Muscle layer of duodenum (tissue), 2 donors: ENCODE data around the gene SPOCK1.
"Not testable (repeated sequence)": the region's sequence is repeated elsewhere in the genome, so short reads cannot be mapped to it uniquely, and the experiment has no call there.

Experiments
- H3K27ac ChIP-seq: one replicate; pipeline ENCODE4 v1.7.0; 2013; ENCODE audit warnings: mild to moderate bottlenecking, low read length
- H3K27me3 ChIP-seq: one replicate; pipeline ENCODE4 v1.7.0; 2013; ENCODE audit warnings: low read depth, mild to moderate bottlenecking, control low read depth, low read length
- H3K36me3 ChIP-seq, 2 donors: one replicate each; pipeline ENCODE4 v1.7.0; 2013; ENCODE audit warnings: low read length in 2 of 2, control low read depth in 1 of 2, mild to moderate bottlenecking in 1 of 2; ENCODE audit not compliant: insufficient read depth in 2 of 2, control insufficient read depth in 1 of 2
- H3K4me1 ChIP-seq, 2 donors: one replicate each; pipeline ENCODE4 v1.7.0; 2013; ENCODE audit warnings: low read length in 2 of 2, mild to moderate bottlenecking in 2 of 2, control low read depth in 1 of 2, moderate library complexity in 1 of 2; ENCODE audit not compliant: insufficient read depth in 2 of 2, control insufficient read depth in 1 of 2
- H3K4me3 ChIP-seq, 2 donors: one replicate each; pipeline ENCODE4 v1.7.0; 2013; ENCODE audit warnings: low read length in 2 of 2, low read depth in 1 of 2, mild to moderate bottlenecking in 1 of 2
- H3K9me3 ChIP-seq, 2 donors: one replicate each; pipeline ENCODE4 v1.7.0; 2013; ENCODE audit warnings: low read length in 2 of 2, control low read depth in 1 of 2, mild to moderate bottlenecking in 1 of 2; ENCODE audit not compliant: control insufficient read depth in 1 of 2
- donor health status: healthy.

SPOCK1 gene

DNA sequence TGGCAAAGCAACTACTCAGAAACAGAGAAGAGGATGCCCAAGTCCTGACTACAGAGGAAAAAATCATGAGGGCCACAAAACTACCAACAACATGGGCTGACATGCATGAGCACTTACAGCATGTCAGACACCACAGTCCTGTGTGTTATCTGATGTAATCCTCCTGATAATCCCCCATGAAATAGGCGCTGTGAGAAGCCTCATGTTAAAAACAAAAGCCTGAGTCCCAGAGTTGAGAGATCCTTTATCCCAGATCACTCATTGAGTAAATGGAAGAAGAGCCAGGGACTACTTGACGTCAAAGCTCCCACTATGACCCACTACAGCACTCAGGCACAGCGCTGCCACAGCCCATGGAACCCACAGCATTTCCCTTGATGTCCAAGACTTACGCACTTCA lies 7.2 kb upstream of the SPOCK1 start:
- H3K9me3 ChIP-seq = no peaks in the 10 kb centered on the region
- H3K4me3 ChIP-seq = no peak overlapping the region
- no peaks in the 10 kb centered on the region for H3K36me3 ChIP-seq
- no peak overlapping the region for H3K27ac ChIP-seq
- no peaks in the 10 kb centered on the region for H3K4me1 ChIP-seq
- peaks cover 5% of the 10 kb centered on the region for H3K27me3 ChIP-seq

DNA sequence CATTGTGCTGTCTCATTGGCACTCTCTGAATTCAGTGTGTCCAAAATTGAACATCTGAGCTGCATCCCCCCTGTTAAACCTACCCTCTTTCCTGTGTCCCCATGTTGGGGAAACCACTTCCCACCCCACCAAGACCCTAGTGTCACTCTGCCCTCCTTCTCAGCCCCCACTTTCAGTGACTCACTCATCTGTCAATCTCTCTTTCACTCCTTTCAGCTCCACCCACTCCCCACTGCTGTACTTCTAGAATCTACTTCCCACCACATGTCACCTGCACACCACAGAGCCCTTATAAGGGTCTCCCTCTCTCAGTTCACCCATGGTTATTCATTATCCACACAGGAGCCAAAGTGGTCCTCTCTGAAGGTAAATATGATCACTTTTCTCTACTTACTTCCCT lies 5.8 kb upstream of the SPOCK1 start:
- no peak overlapping the region for H3K27ac ChIP-seq
- H3K4me1 ChIP-seq = no peaks in the 10 kb centered on the region
- H3K27me3 ChIP-seq = peaks cover 5% of the 10 kb centered on the region
- H3K9me3 ChIP-seq = no peaks in the 10 kb centered on the region
- no peak overlapping the region for H3K4me3 ChIP-seq
- no peaks in the 10 kb centered on the region for H3K36me3 ChIP-seq

DNA sequence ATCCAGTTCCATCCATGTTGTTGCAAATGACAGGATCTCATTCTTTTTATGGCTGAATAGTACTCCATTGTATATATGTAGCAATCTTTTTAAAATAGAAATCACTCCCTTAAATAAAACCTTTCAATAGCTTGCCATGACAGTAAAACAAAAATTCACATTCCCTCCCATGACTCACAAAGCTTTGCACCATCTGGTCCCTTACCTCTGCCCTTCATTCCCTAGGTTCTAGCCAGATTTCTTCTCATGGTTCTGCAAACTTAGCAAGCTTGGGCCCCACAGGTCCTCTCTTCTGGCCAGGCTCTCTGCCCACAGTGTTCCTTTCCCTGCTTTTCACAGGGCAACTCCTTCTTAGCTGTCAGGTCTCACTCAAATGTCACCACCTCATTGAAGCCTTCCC lies 4.3 kb upstream of the SPOCK1 start:
- peaks cover 0 to 4% of the 10 kb centered on the region in 2 donors for H3K4me1 ChIP-seq
- H3K4me3 ChIP-seq = no peak overlapping the region
- peaks cover 5% of the 10 kb centered on the region for H3K27me3 ChIP-seq
- no peak overlapping the region for H3K27ac ChIP-seq
- H3K9me3 ChIP-seq = no peaks in the 10 kb centered on the region
- H3K36me3 ChIP-seq = no peaks in the 10 kb centered on the region

DNA sequence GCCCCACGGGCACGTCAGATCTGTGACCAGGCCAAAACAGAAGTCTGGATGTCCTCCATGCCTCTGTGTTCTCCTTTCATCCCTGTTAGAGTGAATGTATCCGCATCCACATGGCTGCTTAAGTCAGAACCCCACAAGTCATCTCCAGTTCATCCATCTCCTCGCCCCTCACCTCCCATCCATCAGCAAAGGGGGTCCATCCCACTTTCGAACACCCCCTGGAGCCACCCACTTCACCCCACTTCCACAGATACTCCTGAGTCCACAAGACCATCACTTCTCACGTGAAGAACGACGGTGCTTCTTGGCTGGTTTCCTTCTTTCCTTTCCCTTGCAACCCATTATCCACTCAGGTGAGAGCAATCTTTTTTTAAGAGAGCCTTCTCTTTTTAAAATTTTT lies 3.5 kb upstream of the SPOCK1 start:
- peaks cover 11% of the 10 kb centered on the region for H3K27me3 ChIP-seq
- H3K4me3 ChIP-seq = no peak overlapping the region
- no peak overlapping the region for H3K27ac ChIP-seq
- H3K9me3 ChIP-seq = no peaks in the 10 kb centered on the region
- H3K36me3 ChIP-seq = no peaks in the 10 kb centered on the region
- peaks cover 0 to 4% of the 10 kb centered on the region in 2 donors for H3K4me1 ChIP-seq

DNA sequence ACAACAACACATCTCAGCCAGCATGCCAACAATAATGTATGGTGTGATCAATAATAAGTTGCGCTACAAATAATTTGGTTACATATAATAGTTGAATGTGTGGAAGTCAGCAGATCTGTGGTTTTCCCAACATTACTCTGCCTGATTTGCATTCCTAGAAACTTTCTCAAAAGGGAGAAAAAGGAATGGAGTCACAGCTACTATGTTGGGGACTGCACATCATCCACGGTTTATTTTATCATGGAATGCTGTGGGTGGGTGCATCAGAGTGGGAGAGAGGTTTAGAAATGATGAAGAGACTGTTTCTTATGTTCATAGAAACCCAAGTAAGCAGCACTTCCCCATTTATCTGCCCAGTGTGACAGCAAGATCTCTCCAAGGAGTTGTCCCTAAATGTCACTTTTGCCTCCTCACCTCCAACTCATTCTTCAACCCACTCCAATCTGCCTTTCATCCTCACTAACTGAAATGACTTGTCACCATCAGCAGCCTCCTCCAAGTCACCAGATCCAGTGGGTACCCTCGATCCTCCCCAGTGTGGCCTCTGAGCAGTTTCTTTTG lies 2.8 kb upstream of the SPOCK1 start:
- Histone ChIP-seq H3K4me3 (no peak overlapping the region), H3K27ac (no peak overlapping the region), H3K9me3 (no peaks in the 10 kb centered on the region), H3K36me3 (no peaks in the 10 kb centered on the region), H3K4me1 (peaks cover 0 to 4% of the 10 kb centered on the region in 2 donors), H3K27me3 (peaks cover 15% of the 10 kb centered on the region)

DNA sequence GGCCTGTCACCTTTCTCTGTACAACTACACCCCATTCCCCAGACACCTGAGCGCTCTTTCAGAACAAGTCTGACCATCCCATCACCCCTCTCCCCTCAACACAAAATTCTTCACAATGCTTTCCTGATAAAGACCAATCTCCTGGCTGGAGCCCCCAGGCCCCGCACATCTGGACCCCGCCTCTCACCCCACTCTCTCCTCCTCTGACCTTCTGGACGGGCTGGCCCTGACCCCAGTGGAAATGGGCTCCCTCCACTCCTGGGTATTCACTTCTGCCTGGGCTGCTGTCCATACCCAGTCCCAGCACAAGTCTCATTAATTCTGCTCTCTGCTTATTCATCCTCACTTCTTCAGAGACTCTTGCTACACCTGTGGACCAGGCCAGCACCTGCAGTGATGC lies 2.1 kb upstream of the SPOCK1 start:
- Histone ChIP-seq H3K4me3 (no peak overlapping the region), H3K9me3 (no peaks in the 10 kb centered on the region), H3K36me3 (no peaks in the 10 kb centered on the region)

DNA sequence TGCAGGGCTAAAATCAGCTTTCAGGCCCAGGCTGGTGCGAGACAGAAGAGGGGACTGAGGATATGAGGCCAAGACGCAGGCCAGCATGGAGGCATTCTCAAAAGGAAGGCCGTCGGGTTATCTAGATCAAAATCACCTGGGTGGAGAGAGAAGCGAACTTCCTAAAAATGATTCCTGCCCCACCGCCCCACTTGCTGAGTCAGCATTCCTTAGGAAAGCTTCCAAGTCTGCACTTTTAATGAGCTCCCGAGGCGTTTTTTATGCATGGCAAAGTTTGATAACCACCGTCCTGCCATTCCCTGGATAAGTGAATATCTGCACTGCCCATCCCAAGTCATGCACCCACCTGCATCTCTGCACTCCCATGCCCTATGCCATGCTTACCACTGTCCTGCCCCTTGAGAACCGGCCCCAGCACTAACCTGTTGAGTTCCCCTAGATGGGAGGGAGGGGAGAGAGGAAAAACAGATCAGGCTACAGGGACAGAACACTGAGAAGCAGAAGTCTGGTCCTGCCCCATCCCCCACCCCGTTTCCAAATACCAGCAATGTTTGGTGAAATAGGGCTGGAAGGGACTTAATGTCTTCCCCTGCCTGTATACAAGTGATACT lies 1.6 kb upstream of the SPOCK1 start:
- Histone ChIP-seq H3K27ac (no peak overlapping the region), H3K27me3 (peaks cover 15% of the 10 kb centered on the region), H3K36me3 (no peaks in the 10 kb centered on the region), H3K4me3 (no peak overlapping the region), H3K9me3 (no peaks in the 10 kb centered on the region), H3K4me1 (peaks cover 0 to 4% of the 10 kb centered on the region in 2 donors)

More for the DNA sequence above, 2.1 kb upstream of the SPOCK1 start:
- peaks cover 15% of the 10 kb centered on the region for H3K27me3 ChIP-seq
- H3K27ac ChIP-seq = no peak overlapping the region
- peaks cover 0 to 4% of the 10 kb centered on the region in 2 donors for H3K4me1 ChIP-seq

DNA sequence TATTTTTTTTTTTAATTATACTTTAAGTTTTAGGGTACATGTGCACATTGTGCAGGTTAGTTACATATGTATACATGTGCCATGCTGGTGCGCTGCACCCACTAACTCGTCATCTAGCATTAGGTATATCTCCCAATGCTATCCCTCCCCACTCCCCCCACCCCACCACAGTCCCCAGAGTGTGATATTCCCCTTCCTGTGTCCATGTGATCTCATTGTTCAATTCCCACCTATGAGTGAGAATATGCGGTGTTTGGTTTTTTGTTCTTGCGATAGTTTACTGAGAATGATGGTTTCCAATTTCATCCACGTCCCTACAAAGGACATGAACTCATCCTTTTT lies 351 bp upstream of the SPOCK1 start:
- H3K27ac ChIP-seq, H3K4me3 ChIP-seq, H3K36me3 ChIP-seq, H3K4me1 ChIP-seq, H3K9me3 ChIP-seq: not testable (repeated sequence)
- peaks cover 10% of the 10 kb centered on the region for H3K27me3 ChIP-seq

DNA sequence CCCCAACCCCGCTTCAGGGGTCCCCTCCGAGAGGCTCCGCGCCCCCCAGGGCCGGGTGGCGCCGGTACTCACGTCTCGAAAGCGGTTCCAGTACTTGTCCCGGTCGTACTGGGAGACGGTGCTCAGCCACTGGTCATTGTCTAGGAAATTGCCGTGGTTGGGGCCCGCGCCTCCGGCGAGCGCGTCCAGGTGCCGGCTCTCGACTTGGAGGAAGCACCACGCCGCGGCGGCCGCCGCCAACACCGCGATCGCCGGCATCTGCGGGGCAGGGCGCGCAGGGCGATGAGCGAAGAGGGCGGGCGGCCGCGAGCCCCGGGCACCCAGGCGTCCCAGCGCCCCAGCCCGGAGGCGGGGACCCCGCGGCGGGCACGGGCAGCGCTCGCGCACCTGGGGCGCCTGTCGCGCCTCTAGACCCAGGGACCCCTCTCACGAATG lies 808 bp downstream of the SPOCK1 start:
- peak overlapping the region in 1 of 2 donors; percentile 64 for H3K4me3 ChIP-seq
- no peak overlapping the region for H3K27ac ChIP-seq
- no peaks in the 10 kb centered on the region for H3K36me3 ChIP-seq
- H3K27me3 ChIP-seq = peaks cover 10% of the 10 kb centered on the region
- peaks cover 0 to 4% of the 10 kb centered on the region in 2 donors for H3K4me1 ChIP-seq
- H3K9me3 ChIP-seq = no peaks in the 10 kb centered on the region

DNA sequence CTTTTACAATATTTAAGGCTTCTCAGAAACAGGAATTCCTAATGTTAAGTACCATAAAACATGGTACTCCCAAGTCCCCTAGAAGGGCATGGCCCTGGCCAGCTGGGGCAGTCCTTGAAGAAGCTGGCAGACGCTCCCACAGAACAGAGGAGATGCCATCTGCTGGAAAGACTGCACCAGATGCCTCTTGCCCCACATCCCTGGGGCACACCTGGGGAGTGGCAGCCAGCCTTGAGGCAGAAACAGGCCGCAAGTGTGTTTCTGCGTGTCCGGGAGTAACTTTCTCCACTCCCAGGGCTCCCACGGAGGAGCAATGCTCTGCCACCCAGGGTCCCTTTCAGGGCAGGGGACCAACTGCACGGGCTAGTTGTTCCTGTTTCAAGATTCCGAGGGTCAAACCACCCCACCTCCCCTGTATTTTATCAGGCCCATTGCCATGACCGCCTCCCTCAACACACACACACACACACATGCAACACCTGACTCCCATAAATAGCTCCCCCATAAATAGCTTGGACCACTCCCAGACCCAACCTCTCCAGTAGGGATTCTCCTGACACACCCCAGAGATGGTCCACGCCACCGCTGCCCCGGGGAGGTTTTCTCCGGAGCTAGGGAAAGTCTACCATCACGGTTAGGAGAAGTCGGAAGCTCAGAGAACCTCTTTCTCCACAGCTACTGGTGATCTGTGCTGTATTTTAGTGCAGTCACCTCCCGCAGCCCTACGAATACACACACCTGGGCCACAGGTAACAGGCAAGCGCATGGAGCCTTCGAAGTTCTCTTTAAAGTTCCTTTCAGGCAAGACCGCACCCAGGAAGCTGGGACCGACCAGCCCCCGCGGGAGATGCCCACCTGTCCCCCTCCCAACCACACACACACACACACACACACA lies 1.5 kb downstream of the SPOCK1 start:
- Histone ChIP-seq H3K36me3 (no peaks in the 10 kb centered on the region), H3K4me1 (peaks cover 0 to 4% of the 10 kb centered on the region in 2 donors), H3K4me3 (peak overlapping the region in 1 of 2 donors; percentile 64), H3K9me3 (no peaks in the 10 kb centered on the region), H3K27ac (no peak overlapping the region), H3K27me3 (peaks cover 10% of the 10 kb centered on the region)

DNA sequence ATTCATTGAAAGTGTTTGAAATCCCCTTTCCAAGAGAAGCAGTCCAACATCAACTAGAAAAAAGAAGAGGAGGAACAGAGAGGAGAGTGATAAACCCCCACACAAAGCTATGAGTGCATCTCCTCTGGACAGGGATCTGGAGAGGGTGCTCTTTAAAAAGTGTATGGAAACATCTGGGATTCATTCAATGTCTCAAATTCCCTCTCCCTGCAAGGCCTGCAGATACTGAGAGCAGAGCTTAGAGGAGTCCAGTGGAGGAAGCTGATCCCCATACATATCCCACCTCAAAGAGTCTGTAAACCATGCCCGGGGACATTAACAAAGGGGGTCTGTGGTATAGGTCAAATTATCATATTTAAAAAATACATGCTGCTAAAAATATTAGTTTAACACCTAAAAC lies 2.2 kb downstream of the SPOCK1 start:
- H3K36me3 ChIP-seq = no peaks in the 10 kb centered on the region
- peaks cover 10% of the 10 kb centered on the region for H3K27me3 ChIP-seq
- no peak overlapping the region for H3K4me3 ChIP-seq
- no peak overlapping the region for H3K27ac ChIP-seq
- no peaks in the 10 kb centered on the region for H3K9me3 ChIP-seq
- H3K4me1 ChIP-seq = peaks cover 0 to 4% of the 10 kb centered on the region in 2 donors
